Osteocyte (in vitro differentiated cells): Measurements from ENCODE around the gene OR6C4. TPM values are rescaled to one million over a fixed set of nuclear protein-coding genes. Genes with fewer than 3 reads are reported as not detected.
"Not testable (repeated sequence)": the region's sequence is repeated elsewhere in the genome, so short reads cannot be mapped to it uniquely, and the experiment has no call there.

Experiments used
- DNase-seq: peaks from one replicate; pipeline ENCODE4 v3.0.0; 2021; ENCODE audit warnings: mixed read lengths; ENCODE audit not compliant: unreplicated experiment; ENCODE audit errors: extremely low spot score
- H3K27ac Mint-ChIP-seq: one replicate; pipeline ENCODE4 v1.8.0; 2021; ENCODE audit warnings: mild to moderate bottlenecking, mixed read lengths; ENCODE audit not compliant: unreplicated experiment
- H3K27me3 Mint-ChIP-seq: one replicate; pipeline ENCODE4 v1.8.0; 2021; ENCODE audit warnings: mixed read lengths; ENCODE audit not compliant: unreplicated experiment
- H3K36me3 Mint-ChIP-seq: one replicate; pipeline ENCODE4 v1.8.0; 2021; ENCODE audit warnings: mixed read lengths; ENCODE audit not compliant: unreplicated experiment
- H3K4me1 Mint-ChIP-seq: one replicate; pipeline ENCODE4 v1.8.0; 2021; ENCODE audit warnings: mixed read lengths; ENCODE audit not compliant: unreplicated experiment
- H3K4me3 Mint-ChIP-seq: one replicate; pipeline ENCODE4 v1.8.0; 2021; ENCODE audit warnings: mild to moderate bottlenecking, moderate library complexity, mixed read lengths; ENCODE audit not compliant: unreplicated experiment
- H3K9me3 Mint-ChIP-seq: one replicate; pipeline ENCODE4 v1.8.0; 2021; ENCODE audit warnings: mixed read lengths; ENCODE audit not compliant: unreplicated experiment
- CTCF ChIP-seq: fragments of 200-600 bp; sonication (generic); IDR thresholded peaks from 2 replicates; pipeline ENCODE4 v1.5.0; 2021; ENCODE audit warnings: antibody characterized with exemption, mild to moderate bottlenecking, moderate library complexity
- total RNA-seq: library from RNA; stranded (reverse); gene quantifications from 2 replicates; pipeline ENCODE4 v1.2.1, GENCODE V29; 2021

The OR6C4 gene
- total RNA-seq, 1 donor from 2014 or later: not detected

GRCh38 chr12:55585817-55586216 is 36.4 kb downstream of the OR6C4 start:
- no peak for DNase-seq
- Mint-ChIP-seq H3K4me1 (no peaks in the 10 kb centered on the region), H3K27me3 (no peaks in the 10 kb centered on the region), H3K27ac (no peak overlapping the region), H3K36me3 (no peaks in the 10 kb centered on the region), H3K4me3 (no peak overlapping the region), H3K9me3 (no peaks in the 10 kb centered on the region)
- TF ChIP-seq CTCF: no peak

DNA sequence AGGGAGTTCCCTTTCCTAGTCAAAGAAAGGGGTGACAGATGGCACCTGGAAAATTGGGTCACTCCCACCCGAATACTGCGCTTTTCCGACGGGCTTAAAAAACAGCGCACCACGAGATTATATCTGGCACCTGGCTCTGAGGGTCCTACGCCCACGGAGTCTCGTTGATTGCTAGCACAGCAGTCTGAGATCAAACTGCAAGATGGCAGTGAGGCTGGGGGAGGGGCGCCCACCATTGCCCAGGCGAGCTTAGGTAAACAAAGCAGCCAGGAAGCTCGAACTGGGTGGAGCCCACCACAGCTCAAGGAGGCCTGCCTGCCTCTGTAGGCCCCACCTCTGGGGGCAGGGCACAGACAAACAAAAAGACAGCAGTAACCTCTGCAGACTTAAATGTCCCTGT is 40.8 kb downstream of the OR6C4 start:
- not testable (repeated sequence) for H3K4me1 Mint-ChIP-seq, H3K9me3 Mint-ChIP-seq, H3K4me3 Mint-ChIP-seq, H3K27ac Mint-ChIP-seq, H3K36me3 Mint-ChIP-seq, DNase-seq, H3K27me3 Mint-ChIP-seq

Other genes starting within 250 kb of the OR6C4 start
- not detected in 2 replicates for gene OR6C1, start 235.3 kb upstream of the OR6C4 start, total RNA-seq
- not detected in 2 replicates for gene OR6C3, start 218.9 kb upstream of the OR6C4 start, total RNA-seq
- gene OR6C75, start 186.6 kb upstream of the OR6C4 start, total RNA-seq: not detected in 2 replicates
- gene OR6C65, start 149.1 kb upstream of the OR6C4 start, total RNA-seq: not detected in 2 replicates
- gene OR6C76, start 123.3 kb upstream of the OR6C4 start, total RNA-seq: not detected in 2 replicates
- gene OR6C2, start 105.5 kb upstream of the OR6C4 start, total RNA-seq: not detected in 2 replicates
- not detected in 2 replicates for gene OR6C70, start 79.5 kb upstream of the OR6C4 start, total RNA-seq
- not detected in 2 replicates for gene OR6C68, start 57.2 kb upstream of the OR6C4 start, total RNA-seq
- not detected in 2 replicates for gene OR2AP1, start 22.9 kb downstream of the OR6C4 start, total RNA-seq
- not detected in 2 replicates for gene OR10P1, start 87.3 kb downstream of the OR6C4 start, total RNA-seq
- gene ITGA7, start 158.3 kb downstream of the OR6C4 start, total RNA-seq: 5.1 and 5.7 TPM in 2 replicates
- gene BLOC1S1, start 166.4 kb downstream of the OR6C4 start, total RNA-seq: 99.4 and 103 TPM in 2 replicates
- 4.1 and 5.9 TPM in 2 replicates for gene RDH5, start 170.8 kb downstream of the OR6C4 start, total RNA-seq
- 1,511 and 1,600 TPM in 2 replicates for gene CD63, start 179.4 kb downstream of the OR6C4 start, total RNA-seq
- gene GDF11, start 193.5 kb downstream of the OR6C4 start, total RNA-seq: 11.6 and 14.0 TPM in 2 replicates